Activated T-cell treated with anti-CD3 and anti-CD28 coated beads, Interleukin-2, amount 50 U/mL, for 72 hours (primary cell): ENCODE results near the gene ZDHHC1. TPM values are rescaled to one million over a fixed set of nuclear protein-coding genes. Genes with fewer than 3 reads are reported as not detected.
"Not testable (repeated sequence)": the region's sequence is repeated elsewhere in the genome, so short reads cannot be mapped to it uniquely, and the experiment has no call there.

Experiments
- ATAC-seq, 2 donors: fragments of 150-1000 bp; cut with Tn5 transposase; replicated peaks in 1 of 2; 2 replicates each; pipeline ENCODE4 v1.10.0; 2021; ENCODE audit warnings: moderate library complexity in 2 of 2, mild to moderate bottlenecking in 1 of 2
- DNase-seq, 2 donors: peaks; one replicate each; pipeline ENCODE4 v3.0.0; 2021 to 2022; ENCODE audit warnings: mixed read lengths in 1 of 2
- H3K27ac Mint-ChIP-seq: one replicate; pipeline ENCODE4 v1.8.0; 2022; ENCODE audit warnings: mild to moderate bottlenecking, moderate library complexity, mixed read lengths
- H3K27me3 Mint-ChIP-seq: one replicate; pipeline ENCODE4 v1.8.0; 2022; ENCODE audit warnings: low read depth, mixed read lengths
- H3K36me3 Mint-ChIP-seq, 2 donors: one replicate each; pipeline ENCODE4 v1.8.0; 2022; ENCODE audit warnings: mixed read lengths in 2 of 2, mild to moderate bottlenecking in 1 of 2; ENCODE audit not compliant: insufficient read depth in 2 of 2
- H3K4me1 Mint-ChIP-seq: one replicate; pipeline ENCODE4 v1.8.0; 2022; ENCODE audit warnings: low read depth, mixed read lengths
- H3K4me3 Mint-ChIP-seq, 2 donors: one replicate each; pipeline ENCODE4 v1.8.0; 2022; ENCODE audit warnings: mild to moderate bottlenecking in 2 of 2, mixed read lengths in 2 of 2, moderate library complexity in 2 of 2
- H3K9me3 Mint-ChIP-seq, 2 donors: one replicate each; pipeline ENCODE4 v1.8.0; 2022; ENCODE audit warnings: mixed read lengths in 2 of 2
- total RNA-seq, 2 donors: library from RNA; stranded (reverse); gene quantifications; one replicate each; pipeline ENCODE4 v1.2.3, GENCODE V29; 2022

Gene ZDHHC1
- total RNA-seq, 2 donors from 2014 or later = 1.9 to 2.1 TPM

DNA sequence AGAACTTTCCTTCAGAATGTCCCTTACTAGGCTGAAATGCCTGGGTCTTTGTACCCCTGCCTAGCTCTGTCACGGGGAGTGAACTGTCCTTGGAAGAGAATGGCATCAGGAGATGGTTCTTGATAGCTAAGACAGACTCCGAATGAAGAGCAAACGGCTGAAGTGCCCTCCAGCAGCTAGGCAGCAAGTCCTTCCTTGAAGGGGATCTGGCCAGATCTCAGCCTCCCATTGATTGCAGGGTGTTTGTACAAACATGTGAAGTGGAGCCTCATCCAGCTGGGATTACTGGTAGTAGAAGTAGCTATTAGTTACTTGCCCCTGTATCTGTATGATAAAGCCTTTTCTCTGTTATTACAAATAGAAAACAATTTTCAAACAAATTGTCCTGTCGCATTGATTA, 58.7 kb downstream of the ZDHHC1 start:
- no peak overlapping the region for H3K27ac Mint-ChIP-seq
- H3K4me3 Mint-ChIP-seq = no peak overlapping the region
- no peak for DNase-seq
- no peaks in the 10 kb centered on the region for H3K36me3 Mint-ChIP-seq
- H3K27me3 Mint-ChIP-seq = no peaks in the 10 kb centered on the region
- no peak for ATAC-seq
- no peaks in the 10 kb centered on the region for H3K9me3 Mint-ChIP-seq
- peaks cover 9% of the 10 kb centered on the region for H3K4me1 Mint-ChIP-seq

DNA sequence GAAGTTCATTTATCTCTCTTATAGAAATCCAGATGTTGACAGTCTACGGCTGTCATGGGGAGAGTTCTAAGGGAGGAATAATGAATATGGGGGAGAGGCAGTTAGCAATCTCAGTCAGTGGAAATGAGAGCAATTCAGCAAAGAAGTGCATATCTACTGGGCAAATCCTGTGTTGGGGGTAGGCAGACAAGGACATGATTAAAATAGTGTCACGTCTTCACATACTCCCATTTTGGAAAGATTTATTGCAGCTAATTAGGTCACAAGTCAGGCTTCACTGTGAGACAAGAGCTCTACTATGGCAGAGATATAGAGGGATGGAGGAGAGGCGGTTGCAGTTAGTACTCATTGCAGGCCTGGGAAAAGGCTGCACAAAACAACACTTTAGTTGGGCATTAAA, 59.9 kb downstream of the ZDHHC1 start:
- H3K36me3 Mint-ChIP-seq = no peaks in the 10 kb centered on the region
- no peaks in the 10 kb centered on the region for H3K9me3 Mint-ChIP-seq
- ATAC-seq = no peak
- no peak for DNase-seq
- H3K4me1 Mint-ChIP-seq = peaks cover 9% of the 10 kb centered on the region
- H3K27me3 Mint-ChIP-seq = no peaks in the 10 kb centered on the region
- no peak overlapping the region for H3K27ac Mint-ChIP-seq
- H3K4me3 Mint-ChIP-seq = no peak overlapping the region

DNA sequence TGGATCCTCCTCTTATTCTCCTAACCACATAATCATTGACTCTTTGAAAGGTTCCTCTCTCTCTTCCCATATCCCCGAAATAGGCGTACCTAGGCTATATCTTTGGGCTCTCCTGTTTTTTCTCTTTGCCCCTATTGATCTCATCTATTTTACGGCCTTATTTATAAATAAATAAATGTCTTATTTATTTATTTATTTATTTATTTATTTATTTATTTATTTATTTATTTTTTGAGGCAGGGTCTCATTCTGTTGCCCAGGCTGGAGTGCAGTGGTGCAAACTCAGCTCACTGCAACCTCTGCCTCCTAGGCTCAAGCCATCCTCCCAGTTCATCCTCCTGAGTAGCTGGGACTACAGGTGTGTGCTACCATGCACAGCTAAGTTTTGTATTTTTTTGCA, 63.8 kb downstream of the ZDHHC1 start:
- H3K4me1 Mint-ChIP-seq, H3K27ac Mint-ChIP-seq, ATAC-seq, DNase-seq, H3K36me3 Mint-ChIP-seq, H3K9me3 Mint-ChIP-seq, H3K27me3 Mint-ChIP-seq, H3K4me3 Mint-ChIP-seq: not testable (repeated sequence)

DNA sequence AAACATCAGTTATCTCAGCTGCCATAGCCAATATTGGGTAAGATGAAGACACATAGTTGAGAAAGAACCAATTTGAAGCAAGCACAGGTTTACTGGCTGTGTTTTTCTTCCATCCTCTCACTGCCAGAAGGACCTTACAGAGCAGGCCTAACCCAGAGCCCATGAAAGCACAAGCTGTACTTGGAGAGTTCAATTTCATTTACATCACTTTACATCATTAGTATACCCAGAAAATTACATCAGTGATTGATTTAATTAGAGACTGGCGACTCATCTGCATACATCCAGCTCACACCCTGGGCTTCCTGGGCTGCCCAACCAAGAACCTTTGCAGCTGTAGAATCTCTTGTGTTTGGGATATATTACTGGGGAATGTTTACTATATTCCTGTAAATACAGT, 66.0 kb downstream of the ZDHHC1 start:
- H3K4me1 Mint-ChIP-seq = no peaks in the 10 kb centered on the region
- DNase-seq (no peak), ATAC-seq (no peak)
- H3K36me3 Mint-ChIP-seq = no peaks in the 10 kb centered on the region
- no peak overlapping the region for H3K4me3 Mint-ChIP-seq
- H3K27me3 Mint-ChIP-seq = no peaks in the 10 kb centered on the region
- no peak overlapping the region for H3K27ac Mint-ChIP-seq
- no peaks in the 10 kb centered on the region for H3K9me3 Mint-ChIP-seq

DNA sequence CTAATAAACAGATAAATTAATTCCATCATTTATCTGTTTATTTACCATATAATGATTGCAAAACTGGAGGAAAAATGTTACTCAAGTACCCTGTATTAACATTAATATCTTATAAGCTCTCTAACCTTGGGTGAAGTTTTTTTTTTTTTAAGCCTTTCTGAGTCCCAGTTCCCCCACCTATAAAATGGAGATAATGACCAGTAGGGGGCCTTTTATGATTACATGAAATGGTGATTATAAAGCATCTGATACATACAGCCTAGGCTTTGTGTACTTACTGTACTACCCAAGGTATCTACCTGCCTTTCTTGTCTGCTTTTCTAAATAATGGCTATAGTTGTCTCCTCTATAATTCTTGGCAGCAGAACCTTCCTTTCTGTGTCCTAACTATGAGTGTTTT, 67.1 kb downstream of the ZDHHC1 start:
- no peak for DNase-seq
- Mint-ChIP-seq H3K36me3 (no peaks in the 10 kb centered on the region), H3K4me1 (no peaks in the 10 kb centered on the region), H3K27me3 (no peaks in the 10 kb centered on the region), H3K9me3 (no peaks in the 10 kb centered on the region), H3K4me3 (no peak overlapping the region), H3K27ac (no peak overlapping the region)
- peak in 1 of 2 donors; percentile 41 for ATAC-seq

DNA sequence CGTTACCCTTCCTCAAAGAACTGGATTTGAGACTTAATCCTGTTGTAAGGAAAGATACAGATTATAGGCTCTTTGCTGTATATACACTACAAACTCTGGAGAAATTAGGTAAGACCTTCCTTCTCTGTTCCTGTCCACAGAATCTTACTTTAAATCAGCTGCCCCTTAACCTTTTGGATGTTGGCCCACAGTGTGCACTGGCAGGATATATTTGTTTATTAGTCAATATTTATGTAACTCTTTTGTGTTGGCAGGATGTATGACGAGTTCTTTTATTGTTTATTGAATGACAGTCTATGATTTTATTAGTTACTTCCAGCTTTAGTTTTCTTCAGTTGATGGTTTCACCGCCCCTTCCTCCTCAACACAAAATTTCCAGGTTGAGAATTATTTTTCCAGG, 69.9 kb downstream of the ZDHHC1 start:
- Mint-ChIP-seq H3K4me3 (no peak overlapping the region), H3K27ac (no peak overlapping the region), H3K27me3 (no peaks in the 10 kb centered on the region), H3K9me3 (no peaks in the 10 kb centered on the region), H3K36me3 (no peaks in the 10 kb centered on the region), H3K4me1 (no peaks in the 10 kb centered on the region)
- no peak for ATAC-seq
- DNase-seq = no peak

DNA sequence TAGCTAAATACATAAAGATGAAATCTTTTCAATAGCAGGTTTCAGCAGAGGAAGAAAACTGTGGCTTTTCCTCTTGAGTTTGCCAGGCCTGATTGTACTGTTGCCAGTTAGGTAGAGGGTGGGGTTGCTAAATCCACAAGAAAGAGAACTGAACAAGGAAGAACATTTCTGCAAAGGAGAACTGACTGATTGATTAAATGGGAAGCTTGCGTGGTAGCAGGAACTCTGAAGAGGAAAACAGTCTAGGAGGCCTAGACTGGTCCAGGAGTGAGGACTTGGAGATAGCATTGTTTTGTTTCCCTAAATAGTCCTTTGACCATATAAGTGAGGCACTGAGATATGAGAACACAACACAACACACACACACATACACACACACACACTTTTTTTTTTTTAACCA, 70.9 kb downstream of the ZDHHC1 start:
- no peak for DNase-seq
- H3K4me3 Mint-ChIP-seq = no peak overlapping the region
- no peak for ATAC-seq
- H3K4me1 Mint-ChIP-seq = no peaks in the 10 kb centered on the region
- no peaks in the 10 kb centered on the region for H3K27me3 Mint-ChIP-seq
- no peaks in the 10 kb centered on the region for H3K9me3 Mint-ChIP-seq
- H3K27ac Mint-ChIP-seq = no peak overlapping the region
- no peaks in the 10 kb centered on the region for H3K36me3 Mint-ChIP-seq

Other genes starting within 250 kb of the ZDHHC1 start
- 10 to 100 TPM; 21.6 to 30.6 TPM for gene NOL3, start 245.9 kb downstream of the ZDHHC1 start, total RNA-seq
- 10 to 100 TPM; 31.9 to 34.3 TPM for gene MATCAP1, start 232.5 kb downstream of the ZDHHC1 start, total RNA-seq
- not detected for gene EXOC3L1, start 226.3 kb downstream of the ZDHHC1 start, total RNA-seq
- gene E2F4, start 224.3 kb downstream of the ZDHHC1 start, total RNA-seq = 10 to 100 TPM; 82.8 to 91.7 TPM
- gene ELMO3, start 217.3 kb downstream of the ZDHHC1 start, total RNA-seq = 1 to 10 TPM; 3.0 to 3.1 TPM
- 10 to 100 TPM; 29.8 to 31.0 TPM for gene TMEM208, start 189.3 kb downstream of the ZDHHC1 start, total RNA-seq
- gene FHOD1, start 169.0 kb downstream of the ZDHHC1 start, total RNA-seq = 100 to 1,000 TPM; 106 to 114 TPM
- 1 to 10 TPM; 7.6 to 7.9 TPM for gene SLC9A5, start 167.5 kb downstream of the ZDHHC1 start, total RNA-seq
- gene PLEKHG4, start 136.9 kb downstream of the ZDHHC1 start, total RNA-seq = 10 to 100 TPM; 30.4 to 46.9 TPM
- gene KCTD19, start 89.7 kb downstream of the ZDHHC1 start, total RNA-seq = 1 to 10 TPM; 7.9 to 8.5 TPM
- gene LRRC36, start 89.7 kb downstream of the ZDHHC1 start, total RNA-seq = 1 to 10 TPM; 3.1 to 4.4 TPM
- gene TPPP3, start 23.0 kb downstream of the ZDHHC1 start, total RNA-seq = under 1 TPM in 1 of 2 donors, not detected in 1; 0.16 TPM
- gene HSD11B2, start 14.6 kb upstream of the ZDHHC1 start, total RNA-seq = 1 to 10 TPM in 1 of 2 donors, under 1 TPM in 1; 0.53 to 1.1 TPM
- gene ATP6V0D1, start 64.7 kb upstream of the ZDHHC1 start, total RNA-seq = 10 to 100 TPM; 27.9 to 28.1 TPM
- gene AGRP, start 67.1 kb upstream of the ZDHHC1 start, total RNA-seq = not detected
- 10 to 100 TPM; 34.2 to 54.6 TPM for gene RIPOR1, start 112.4 kb upstream of the ZDHHC1 start, total RNA-seq
- 10 to 100 TPM; 55.5 to 71.1 TPM for gene CTCF, start 146.0 kb upstream of the ZDHHC1 start, total RNA-seq
- gene CARMIL2, start 228.7 kb upstream of the ZDHHC1 start, total RNA-seq = 100 to 1,000 TPM; 182 to 196 TPM
- gene ACD, start 243.8 kb upstream of the ZDHHC1 start, total RNA-seq = 10 to 100 TPM; 53.6 to 73.0 TPM
- 1 to 10 TPM; 7.2 to 9.2 TPM for gene PARD6A, start 244.5 kb upstream of the ZDHHC1 start, total RNA-seq